Memory B cell (primary cell): ENCODE results near the gene THSD1.
A peak's percentile ranks its signal among the peaks of the same experiment; 100 is the strongest.
"Not testable (repeated sequence)": the region's sequence is repeated elsewhere in the genome, so short reads cannot be mapped to it uniquely, and the experiment has no call there.

Source experiments
- ATAC-seq: fragments of 150-1000 bp; cut with Tn5 transposase; 2 replicates; pipeline ENCODE4 v1.10.0; 2021; ENCODE audit warnings: low read depth, mild to moderate bottlenecking, moderate library complexity
- DNase-seq, 2 donors: peaks; one replicate each; pipeline ENCODE4 v3.0.0; 2022; ENCODE audit warnings: low spot score in 2 of 2
- H3K27ac Mint-ChIP-seq: one replicate; pipeline ENCODE4 v1.8.0; 2022; ENCODE audit warnings: mild to moderate bottlenecking, moderate library complexity, mixed read lengths
- H3K27me3 Mint-ChIP-seq: one replicate; pipeline ENCODE4 v1.8.0; 2022; ENCODE audit warnings: mixed read lengths
- H3K36me3 Mint-ChIP-seq: one replicate; pipeline ENCODE4 v1.8.0; 2022; ENCODE audit warnings: mild to moderate bottlenecking, mixed read lengths
- H3K4me1 Mint-ChIP-seq: one replicate; pipeline ENCODE4 v1.8.0; 2022; ENCODE audit warnings: mixed read lengths
- H3K4me3 Mint-ChIP-seq: one replicate; pipeline ENCODE4 v1.8.0; 2022; ENCODE audit warnings: mild to moderate bottlenecking, moderate library complexity, mixed read lengths
- H3K9me3 Mint-ChIP-seq: one replicate; pipeline ENCODE4 v1.8.0; 2022; ENCODE audit warnings: mixed read lengths

Gene THSD1

DNA sequence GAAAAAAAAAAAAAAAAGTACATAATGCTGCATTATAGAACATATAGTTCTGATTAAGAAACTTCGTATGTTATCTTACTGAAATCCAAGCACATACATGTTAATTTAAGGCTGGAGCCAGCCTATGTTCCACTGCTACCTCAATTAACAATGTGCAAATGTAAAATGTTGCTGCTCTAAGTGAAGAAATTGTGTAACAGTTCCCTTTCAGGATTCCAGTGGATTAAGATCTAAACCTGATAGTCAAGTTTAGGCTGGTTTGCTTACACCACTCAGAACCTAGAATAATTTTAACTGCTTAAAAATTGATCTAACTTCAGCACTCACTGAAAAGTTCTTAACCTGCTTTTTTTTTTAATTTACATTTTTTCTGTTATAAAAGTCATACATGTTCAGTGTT is 40.3 kb upstream of the THSD1 start:
- Mint-ChIP-seq H3K36me3 (peaks cover 4% of the 10 kb centered on the region), H3K4me1 (peaks cover 22% of the 10 kb centered on the region), H3K27ac (no peak overlapping the region), H3K27me3 (no peaks in the 10 kb centered on the region), H3K9me3 (no peaks in the 10 kb centered on the region), H3K4me3 (no peak overlapping the region)
- DNase-seq (no peak), ATAC-seq (no peak)

DNA sequence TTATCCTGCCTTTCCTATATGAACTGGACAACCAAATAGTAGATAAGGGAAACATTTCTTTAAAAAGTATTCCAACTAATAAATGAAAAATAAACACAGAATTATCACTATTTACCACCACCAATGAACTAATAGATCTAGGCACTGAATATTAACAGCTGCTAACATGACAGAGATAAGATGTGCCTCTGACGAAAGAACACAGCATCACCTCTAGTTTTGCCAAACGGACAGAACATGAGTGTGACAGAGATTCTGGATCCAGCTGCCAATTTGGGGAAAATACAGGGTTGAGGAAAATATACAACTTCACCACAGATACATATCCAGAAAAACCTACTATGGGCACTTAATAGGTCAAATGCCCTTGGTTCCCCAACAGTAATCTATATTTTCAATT is 26.5 kb upstream of the THSD1 start:
- H3K27ac Mint-ChIP-seq = no peak overlapping the region
- DNase-seq = no peak
- no peak overlapping the region for H3K4me3 Mint-ChIP-seq
- ATAC-seq = no peak
- H3K27me3 Mint-ChIP-seq = no peaks in the 10 kb centered on the region
- peaks cover 4% of the 10 kb centered on the region for H3K4me1 Mint-ChIP-seq
- peaks cover 25% of the 10 kb centered on the region for H3K36me3 Mint-ChIP-seq
- H3K9me3 Mint-ChIP-seq = no peaks in the 10 kb centered on the region

GRCh38 chr13:52428295-52428694 is 22.3 kb upstream of the THSD1 start:
- Mint-ChIP-seq H3K4me1 (peaks cover 2% of the 10 kb centered on the region), H3K9me3 (no peaks in the 10 kb centered on the region), H3K27ac (no peak overlapping the region), H3K36me3 (peaks cover 27% of the 10 kb centered on the region), H3K4me3 (no peak overlapping the region), H3K27me3 (no peaks in the 10 kb centered on the region)
- DNase-seq (no peak), ATAC-seq (no peak)

DNA sequence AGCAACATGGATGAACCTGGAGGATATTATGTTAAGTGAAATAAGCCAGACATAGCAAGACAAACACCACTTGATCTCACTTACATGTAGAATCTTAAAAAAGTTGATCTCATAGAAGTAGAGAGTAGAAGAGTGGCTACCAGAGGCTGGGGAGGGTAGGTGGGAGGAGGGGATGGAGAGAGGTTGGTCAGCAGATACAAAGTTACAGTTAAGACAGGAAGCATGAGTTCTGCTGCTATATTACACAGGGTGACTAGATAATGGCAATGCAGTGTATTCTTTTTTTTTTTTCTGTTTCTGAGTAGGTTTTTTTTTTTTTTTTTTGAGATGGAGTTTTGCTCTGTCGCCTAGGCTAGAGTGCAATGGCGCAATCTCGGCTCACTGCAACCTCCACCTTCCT is 15.2 kb upstream of the THSD1 start:
- ATAC-seq = no peak
- Mint-ChIP-seq H3K27ac (no peak overlapping the region), H3K27me3 (no peaks in the 10 kb centered on the region), H3K4me3 (no peak overlapping the region), H3K4me1 (peaks cover 4% of the 10 kb centered on the region), H3K9me3 (no peaks in the 10 kb centered on the region), H3K36me3 (peaks cover 37% of the 10 kb centered on the region)
- no peak for DNase-seq

- DNase-seq = no peak
- Mint-ChIP-seq H3K9me3 (no peaks in the 10 kb centered on the region), H3K36me3 (peaks cover 34% of the 10 kb centered on the region), H3K27ac (peak overlapping the region; percentile 64), H3K27me3 (no peaks in the 10 kb centered on the region), H3K4me1 (peaks cover 4% of the 10 kb centered on the region), H3K4me3 (no peak overlapping the region)
- no peak for ATAC-seq
Observed at GRCh38 chr13:52419080-52419479, 13.1 kb upstream of the THSD1 start.

DNA sequence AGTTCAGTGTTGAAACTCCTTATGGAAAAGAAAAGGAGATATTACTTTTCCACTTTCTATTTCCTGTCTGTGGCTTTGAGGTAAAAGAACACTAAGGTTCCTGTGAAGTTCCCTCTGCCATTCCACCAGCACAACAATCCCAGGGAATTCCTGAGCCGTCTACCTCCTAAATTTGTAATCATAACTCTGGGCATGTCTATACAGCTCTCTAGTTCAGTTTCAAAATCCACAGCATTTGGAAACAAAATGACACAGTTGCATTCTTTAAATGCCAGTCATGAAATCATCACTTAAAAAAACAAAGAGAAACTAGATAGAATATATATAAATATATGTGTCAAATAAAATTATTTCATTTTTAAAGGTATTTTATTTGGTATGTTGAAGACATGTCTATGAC is 9.0 kb upstream of the THSD1 start:
- Mint-ChIP-seq H3K9me3 (no peaks in the 10 kb centered on the region), H3K4me3 (no peak overlapping the region)
- no peak for DNase-seq

GRCh38 chr13:52414051-52414450 is 8.1 kb upstream of the THSD1 start:
- peaks cover 20% of the 10 kb centered on the region for H3K36me3 Mint-ChIP-seq

More for the DNA sequence above, 9.0 kb upstream of the THSD1 start:
- no peaks in the 10 kb centered on the region for H3K27me3 Mint-ChIP-seq
- peaks cover 4% of the 10 kb centered on the region for H3K4me1 Mint-ChIP-seq
- H3K36me3 Mint-ChIP-seq = peaks cover 27% of the 10 kb centered on the region
- ATAC-seq = no peak
- no peak overlapping the region for H3K27ac Mint-ChIP-seq

DNA sequence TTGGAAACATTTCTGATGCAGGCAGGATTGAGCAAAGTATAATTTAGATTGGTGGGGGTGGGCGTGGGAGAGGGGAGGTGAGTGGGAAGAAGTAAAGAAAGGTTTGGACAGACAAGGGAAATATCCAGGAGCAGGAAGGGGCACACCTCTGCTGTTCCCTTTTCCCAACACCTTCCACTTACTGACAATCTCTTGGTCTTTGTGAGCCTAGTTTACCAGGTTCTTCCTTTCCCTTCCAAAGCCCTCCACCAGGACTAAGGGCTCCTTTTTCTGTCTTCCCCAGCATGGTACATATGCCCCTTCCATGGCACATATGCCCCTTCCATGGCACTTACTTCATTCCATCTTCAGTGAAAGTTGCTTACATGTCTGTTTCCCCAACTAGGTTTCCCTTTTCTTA is 6.2 kb upstream of the THSD1 start:
- Mint-ChIP-seq H3K4me3 (no peak overlapping the region), H3K36me3 (peaks cover 16% of the 10 kb centered on the region), H3K4me1 (no peaks in the 10 kb centered on the region), H3K9me3 (no peaks in the 10 kb centered on the region), H3K27me3 (no peaks in the 10 kb centered on the region), H3K27ac (no peak overlapping the region)
- DNase-seq (no peak), ATAC-seq (no peak)

More at GRCh38 chr13:52414051-52414450, 8.1 kb upstream of the THSD1 start:
- Mint-ChIP-seq H3K27me3 (no peaks in the 10 kb centered on the region), H3K27ac (no peak overlapping the region), H3K4me1 (no peaks in the 10 kb centered on the region), H3K9me3 (no peaks in the 10 kb centered on the region), H3K4me3 (no peak overlapping the region)
- DNase-seq = no peak
- ATAC-seq = no peak

- DNase-seq (no peak), ATAC-seq (no peak)
- Mint-ChIP-seq H3K9me3 (no peaks in the 10 kb centered on the region), H3K27ac (no peak overlapping the region), H3K4me1 (no peaks in the 10 kb centered on the region), H3K27me3 (no peaks in the 10 kb centered on the region), H3K36me3 (peaks cover 13% of the 10 kb centered on the region), H3K4me3 (no peak overlapping the region)
Observed at GRCh38 chr13:52411629-52412028, 5.7 kb upstream of the THSD1 start.

GRCh38 chr13:52408071-52408658 is 2.2 kb upstream of the THSD1 start:
- not testable (repeated sequence) for DNase-seq, H3K27me3 Mint-ChIP-seq, H3K36me3 Mint-ChIP-seq, ATAC-seq, H3K9me3 Mint-ChIP-seq, H3K4me3 Mint-ChIP-seq, H3K27ac Mint-ChIP-seq
- H3K4me1 Mint-ChIP-seq = peaks cover 13% of the 10 kb centered on the region

- peaks cover 12% of the 10 kb centered on the region for H3K27me3 Mint-ChIP-seq
- not testable (repeated sequence) for H3K4me3 Mint-ChIP-seq
Observed at GRCh38 chr13:52407436-52407835, 1.5 kb upstream of the THSD1 start.

GRCh38 chr13:52406629-52407028 is 657 bp upstream of the THSD1 start:
- Mint-ChIP-seq H3K27ac (no peak overlapping the region), H3K36me3 (peaks cover 1% of the 10 kb centered on the region), H3K4me3 (peak overlapping the region; percentile 61), H3K9me3 (no peaks in the 10 kb centered on the region), H3K4me1 (peaks cover 15% of the 10 kb centered on the region), H3K27me3 (peaks cover 16% of the 10 kb centered on the region)
- DNase-seq (no peak), ATAC-seq (no peak)

More at GRCh38 chr13:52407436-52407835, 1.5 kb upstream of the THSD1 start:
- not testable (repeated sequence) for H3K36me3 Mint-ChIP-seq, ATAC-seq, H3K9me3 Mint-ChIP-seq, H3K27ac Mint-ChIP-seq, DNase-seq
- H3K4me1 Mint-ChIP-seq = peaks cover 15% of the 10 kb centered on the region

DNA sequence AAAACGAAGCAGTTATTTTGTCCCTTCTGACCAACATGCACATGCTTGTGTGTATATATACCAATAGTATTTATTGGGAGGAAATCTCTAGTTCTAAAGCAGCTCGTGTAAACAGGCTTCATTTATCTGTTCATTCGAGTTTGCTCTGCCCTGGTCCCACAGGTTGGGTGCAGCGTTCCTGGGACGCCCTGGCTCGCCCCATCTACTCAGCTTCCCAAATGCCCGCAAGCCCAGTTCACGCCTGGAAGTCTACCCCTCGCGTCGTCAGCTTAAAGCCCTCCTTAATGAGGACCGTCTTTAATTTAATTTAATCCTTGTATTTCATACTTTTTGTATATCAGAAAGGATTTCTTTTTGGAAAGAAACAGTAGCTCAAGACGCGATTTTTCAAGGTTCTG is 604 bp downstream of the THSD1 start:
- ATAC-seq (no peak), DNase-seq (no peak)
- peaks cover 15% of the 10 kb centered on the region for H3K4me1 Mint-ChIP-seq
- H3K36me3 Mint-ChIP-seq = peaks cover 1% of the 10 kb centered on the region
- peaks cover 17% of the 10 kb centered on the region for H3K27me3 Mint-ChIP-seq
- H3K4me3 Mint-ChIP-seq = peak overlapping the region; percentile 78
- no peak overlapping the region for H3K27ac Mint-ChIP-seq
- H3K9me3 Mint-ChIP-seq = no peaks in the 10 kb centered on the region

- H3K4me1 Mint-ChIP-seq = peaks cover 6% of the 10 kb centered on the region
- H3K27me3 Mint-ChIP-seq = peaks cover 26% of the 10 kb centered on the region
- no peaks in the 10 kb centered on the region for H3K9me3 Mint-ChIP-seq
- H3K27ac Mint-ChIP-seq = no peak overlapping the region
- no peak for ATAC-seq
- H3K4me3 Mint-ChIP-seq = no peak overlapping the region
- H3K36me3 Mint-ChIP-seq = peaks cover 4% of the 10 kb centered on the region
- no peak for DNase-seq
Observed at GRCh38 chr13:52399708-52400107, 6.3 kb downstream of the THSD1 start.

- Mint-ChIP-seq H3K4me1 (peaks cover 3% of the 10 kb centered on the region), H3K4me3 (no peak overlapping the region), H3K27ac (no peak overlapping the region), H3K9me3 (no peaks in the 10 kb centered on the region), H3K27me3 (peaks cover 26% of the 10 kb centered on the region), H3K36me3 (peaks cover 6% of the 10 kb centered on the region)
- ATAC-seq (no peak), DNase-seq (no peak)
Observed at GRCh38 chr13:52399046-52399445, 6.9 kb downstream of the THSD1 start.
